Gastroesophageal sphincter (tissue), 3 donors: ENCODE data around the gene ZFR2.

Experiments used
- CTCF ChIP-seq, 4 experiments: fragments of 200-600 bp in 2 of 4; fragments of 450-650 bp in 2 of 4; sonication (generic) in 1 of 4; IDR thresholded peaks; one replicate each; pipeline ENCODE4 v1.5.1; 2017 to 2019; ENCODE audit warnings: antibody characterized with exemption in 4 of 4, mild to moderate bottlenecking in 2 of 4, moderate library complexity in 2 of 4
- EP300 ChIP-seq: sonication (generic); formaldehyde crosslinking; IDR thresholded peaks from one replicate; pipeline ENCODE4 v1.6.1; 2017; ENCODE audit warnings: antibody characterized with exemption, mild to moderate bottlenecking
- POLR2A ChIP-seq, 2 donors: fragments of 450-650 bp; IDR thresholded peaks; one replicate each; pipeline ENCODE4 v1.6.1; 2017; ENCODE audit warnings: antibody characterized with exemption in 2 of 2, mild to moderate bottlenecking in 2 of 2, moderate library complexity in 1 of 2
- POLR2AphosphoS5 ChIP-seq: sonication (generic); formaldehyde crosslinking; IDR thresholded peaks from one replicate; pipeline ENCODE4 v1.6.1; 2017; ENCODE audit warnings: antibody characterized with exemption

GRCh38 chr19:3851254-3852176 lies 17.3 kb downstream of the ZFR2 start:
- TF ChIP-seq POLR2AphosphoS5, result no peak
- no peak for TF ChIP-seq CTCF (IDR thresholded peaks at IDR 0.05)
- TF ChIP-seq EP300, result no peak
- TF ChIP-seq POLR2A (IDR thresholded peaks at IDR 0.05), result no peak
